OCI-M2 (cell line): ENCODE data around the gene NUP62.

Source experiments
- DNase-seq: peaks from one replicate; lab custom pipeline; 2025; ENCODE audit not compliant: unreplicated experiment; lab: John Stamatoyannopoulos, UW

Gene NUP62

DNA sequence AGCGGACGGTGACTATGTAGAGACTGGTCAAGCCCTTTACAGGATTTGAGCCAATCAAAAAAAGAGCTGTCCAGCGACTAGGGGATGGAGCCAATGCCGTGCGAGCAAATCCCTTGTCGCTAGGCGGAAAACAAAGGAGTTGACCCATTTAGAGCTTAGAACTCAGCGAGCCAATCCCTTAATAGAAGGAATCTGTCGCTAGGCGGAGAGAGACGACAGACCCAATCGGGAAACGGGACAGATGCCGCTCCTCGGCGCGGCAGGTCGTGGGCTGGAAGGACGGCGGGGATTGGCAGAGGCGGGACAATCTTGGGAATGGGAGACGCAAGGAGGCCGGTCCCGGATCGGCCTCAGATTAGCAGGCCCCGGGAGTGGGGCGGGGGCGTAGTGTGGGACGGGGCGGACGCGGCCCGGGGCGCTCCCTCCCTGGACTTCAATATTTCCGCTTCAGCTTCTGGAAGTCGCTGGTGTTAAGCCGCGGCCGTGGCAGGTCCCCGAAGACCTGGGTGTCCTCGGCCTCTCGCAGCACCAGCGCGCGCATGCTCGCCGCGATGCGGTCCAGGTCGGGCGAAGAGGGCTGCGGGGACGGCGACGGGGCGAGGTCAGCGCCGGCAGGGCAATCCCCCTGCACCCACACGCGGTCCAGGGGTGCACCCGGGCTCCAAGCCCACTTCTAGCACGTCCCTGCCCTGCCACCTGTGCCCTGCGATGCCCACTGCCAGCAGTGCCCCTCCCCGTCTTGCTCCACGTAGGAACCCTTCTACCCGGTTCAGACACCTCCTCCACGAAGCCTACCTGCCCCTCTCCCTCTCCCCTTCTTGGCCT lies 59.6 kb downstream of the NUP62 start:
- DNase-seq = peak; percentile 98

DNA sequence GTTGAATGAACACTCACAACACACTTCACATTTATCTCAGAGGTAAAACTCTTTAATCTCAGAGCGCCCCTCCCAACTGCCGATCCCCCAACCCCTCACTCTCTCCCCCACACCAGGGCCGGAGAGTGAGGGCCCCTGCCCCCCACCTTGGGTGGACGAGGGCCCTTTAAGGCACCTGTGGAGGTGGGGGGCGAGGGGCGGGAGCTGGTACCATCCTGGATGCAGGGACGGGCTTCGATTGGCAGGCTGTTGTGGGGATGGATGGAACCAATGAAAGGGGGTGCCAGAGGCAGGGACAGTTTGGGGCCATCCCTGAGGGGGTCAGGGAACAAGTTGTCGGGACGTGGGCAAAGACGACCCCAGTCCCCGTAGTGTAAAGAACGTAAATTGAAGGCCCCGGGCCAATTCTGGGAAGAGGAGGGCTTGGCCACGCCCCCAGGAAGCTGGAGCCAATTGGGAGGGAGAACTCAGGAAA lies 60.3 kb downstream of the NUP62 start:
- no peak for DNase-seq

DNA sequence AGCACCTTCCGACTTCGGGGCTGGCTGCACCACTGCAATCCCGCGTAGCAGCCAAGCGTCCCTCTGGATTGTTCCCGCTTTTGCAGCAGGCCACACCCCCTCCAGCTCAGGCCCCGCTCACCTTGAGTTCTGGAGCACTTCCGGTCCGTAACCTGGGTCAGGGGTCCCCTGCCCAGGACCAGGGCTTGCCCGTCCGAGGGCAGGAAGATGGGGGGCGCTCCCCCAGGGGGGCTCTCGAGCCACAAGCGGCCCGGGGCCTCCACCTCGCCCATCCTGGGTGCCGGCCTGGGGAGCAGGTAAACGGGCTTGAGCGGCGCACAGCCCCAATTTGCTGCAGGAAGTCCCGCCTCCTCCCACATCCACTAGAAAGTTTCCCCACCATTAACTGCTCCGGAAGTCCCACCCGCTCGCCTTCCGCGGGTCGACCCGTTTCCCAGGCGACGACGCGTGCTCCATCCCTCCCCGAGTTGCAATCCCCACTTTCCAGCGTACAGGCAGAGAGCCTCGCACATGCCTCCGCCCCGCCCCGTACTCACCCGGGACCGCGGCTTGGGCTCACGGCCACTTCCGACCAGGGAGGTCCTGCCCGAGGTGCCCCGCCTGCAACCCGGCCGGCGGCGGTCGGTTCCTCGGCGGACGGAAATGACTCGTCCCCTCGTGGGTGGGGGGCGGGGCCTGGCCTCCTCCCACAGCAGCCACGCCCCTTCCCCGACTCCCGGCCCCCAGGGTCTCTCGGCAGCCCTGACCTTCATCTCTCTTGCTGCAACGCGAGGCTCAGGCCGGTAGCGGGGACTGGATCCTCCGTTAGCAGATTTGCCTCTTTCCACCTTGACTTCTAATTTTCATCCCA lies 62.1 kb downstream of the NUP62 start, which contains the start of gene PNKP:
Gene PNKP (minus strand): TSS at position 644 of the 850 bp plus-strand sequence. CDS start 372 bp downstream, at position 272.
- DNase-seq = peak; percentile 88

DNA sequence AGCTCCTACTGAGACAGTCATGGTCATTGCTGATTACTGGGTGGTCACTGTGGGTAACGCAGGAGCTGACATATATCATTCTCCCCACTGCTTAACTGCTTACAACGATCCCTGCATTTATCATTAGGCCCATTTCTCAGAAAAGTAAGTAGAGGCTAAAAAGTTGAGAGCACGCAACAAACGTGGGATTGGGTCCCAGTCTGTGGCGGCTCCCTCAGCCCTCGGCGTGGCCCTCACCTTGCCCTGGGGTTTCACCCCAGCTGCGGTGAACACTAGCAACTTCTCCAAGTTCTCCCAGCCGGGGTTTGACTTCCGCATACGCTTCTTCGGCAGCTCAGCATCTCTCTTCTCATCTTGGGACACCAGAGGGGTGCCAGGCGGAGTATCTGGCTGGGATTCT lies 64.4 kb downstream of the NUP62 start:
- DNase-seq = no peak

DNA sequence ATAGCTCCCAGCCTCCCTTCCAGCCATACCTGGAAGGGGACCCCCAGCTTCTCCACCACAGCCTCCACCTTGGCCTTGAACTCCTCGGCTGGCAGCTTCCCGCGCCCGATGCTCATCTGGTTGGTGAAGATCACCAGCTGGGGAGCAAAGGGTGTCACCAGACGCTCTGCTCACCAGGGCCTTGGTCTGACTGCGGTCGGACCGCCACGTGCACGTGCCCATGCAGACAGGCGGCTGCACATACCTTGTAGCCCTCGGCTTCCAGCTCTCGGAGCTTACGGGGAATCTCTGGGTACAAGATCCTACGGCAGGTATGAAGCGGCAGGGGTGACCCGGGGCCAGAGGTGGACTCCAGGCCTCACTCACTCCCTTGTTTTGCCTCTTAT lies 65.4 kb downstream of the NUP62 start:
- DNase-seq = no peak

DNA sequence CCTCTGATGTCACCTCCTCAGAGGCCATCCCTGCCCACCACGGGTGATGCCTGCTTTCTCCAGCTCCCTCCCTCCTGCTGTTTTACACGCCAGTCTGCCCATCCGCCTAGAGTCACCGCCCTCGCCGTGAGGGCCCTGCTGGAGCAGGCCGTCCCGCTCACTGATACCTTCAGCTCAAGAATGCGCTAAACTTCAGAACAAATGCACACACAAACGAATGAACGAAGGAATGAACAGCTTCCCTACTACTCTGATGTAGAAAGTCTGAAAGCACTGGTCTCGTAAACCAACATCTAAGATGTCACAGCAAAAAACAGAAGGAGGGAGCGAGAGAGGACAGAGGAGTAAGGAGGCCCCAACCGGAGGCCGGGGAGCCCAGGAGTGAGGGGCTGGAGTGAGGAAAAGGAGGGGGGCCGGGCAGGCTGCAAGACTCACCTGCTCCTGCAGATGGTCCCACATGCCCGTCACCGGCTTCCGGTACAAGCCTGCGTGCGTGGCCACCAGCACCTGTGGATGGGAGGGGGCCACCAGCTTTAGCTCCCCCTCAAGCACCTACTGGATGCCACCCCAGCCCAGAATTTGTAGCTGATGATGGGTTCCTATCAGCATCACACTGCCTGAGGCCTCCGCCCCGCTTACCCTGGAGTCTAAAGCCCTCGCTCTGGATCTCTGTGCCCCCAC lies 65.9 kb downstream of the NUP62 start:
- no peak for DNase-seq

DNA sequence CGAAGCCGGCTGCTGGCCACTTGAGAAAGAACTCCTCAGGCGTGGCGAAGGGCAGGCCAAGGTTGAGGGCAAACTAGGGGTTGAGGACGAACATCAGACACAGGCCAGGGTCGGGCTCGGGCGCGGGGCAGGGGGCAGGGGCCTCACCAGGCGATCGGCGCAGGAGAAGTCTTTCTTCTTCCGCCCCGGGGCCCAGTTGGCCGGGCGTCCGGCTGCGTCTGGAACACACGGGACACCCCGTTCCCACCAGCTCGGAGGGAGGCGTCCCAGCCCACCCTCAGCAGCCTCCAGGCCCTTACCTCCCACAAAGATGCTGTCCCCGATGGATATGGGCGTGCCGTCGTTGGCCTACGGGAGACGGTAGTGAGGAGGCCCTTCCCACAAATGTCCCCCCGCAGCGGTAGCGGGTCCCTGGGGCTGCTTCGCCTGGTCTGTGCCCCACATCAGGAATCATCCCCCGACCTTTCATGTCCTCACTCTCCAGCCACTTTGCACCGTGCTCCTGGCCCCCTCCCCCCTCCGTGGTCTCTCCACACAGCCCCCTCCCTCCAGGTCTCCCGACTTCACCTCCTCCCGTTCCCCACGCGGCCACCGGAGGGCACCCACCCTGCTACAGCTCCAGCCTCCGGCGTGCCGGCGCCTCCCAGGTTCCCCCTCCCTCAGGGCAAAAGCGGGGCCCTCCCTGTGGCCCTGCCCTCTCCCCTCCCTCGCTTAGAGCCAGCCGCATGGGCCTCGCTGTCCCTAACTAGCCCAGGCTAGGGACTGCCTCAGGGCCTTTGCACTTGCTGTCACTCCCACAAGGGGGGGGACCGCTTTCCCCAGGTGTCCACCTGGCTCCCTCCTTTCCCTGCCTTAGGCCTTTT lies 66.7 kb downstream of the NUP62 start:
- DNase-seq = no peak

DNA sequence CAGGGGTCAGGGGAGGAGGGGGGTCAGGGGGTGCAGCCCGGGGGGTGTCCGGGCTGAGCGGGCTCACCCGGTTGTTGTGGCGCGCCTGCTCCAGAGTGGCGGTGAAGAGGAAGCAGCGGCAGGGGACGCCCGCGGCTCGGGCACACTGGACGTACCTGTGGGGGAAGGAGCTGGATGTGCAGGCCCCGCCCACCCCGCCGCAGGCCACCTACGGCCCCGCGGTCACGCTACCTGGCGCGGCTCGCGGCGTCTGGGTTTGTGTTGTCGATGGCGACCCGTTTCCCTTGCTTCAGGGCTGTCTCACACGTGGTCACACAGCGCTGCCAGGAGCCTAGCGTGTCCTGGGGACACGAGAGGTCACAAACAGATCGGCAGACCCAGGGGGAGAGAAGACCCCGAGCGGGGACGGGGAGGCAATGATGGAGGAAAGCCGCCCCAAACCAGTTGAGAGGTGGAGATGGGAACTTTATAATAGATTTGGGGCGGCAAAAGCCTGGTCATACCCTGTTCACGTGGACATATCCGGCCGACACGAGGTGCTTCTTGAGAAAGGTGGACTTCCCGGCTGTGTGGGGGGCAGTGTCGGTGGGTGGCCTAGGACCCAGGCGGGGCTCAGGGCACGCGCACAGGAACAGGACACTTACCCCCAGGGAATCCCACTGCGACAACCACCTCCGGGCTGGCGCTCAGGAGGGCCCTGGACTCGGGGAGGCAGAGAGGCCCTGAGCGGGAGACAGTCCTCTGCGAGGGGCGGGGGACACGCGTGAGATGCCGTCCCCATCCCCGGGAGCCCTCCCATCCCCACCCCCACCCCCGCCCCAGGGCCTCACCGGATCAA lies 67.5 kb downstream of the NUP62 start:
- DNase-seq = no peak

DNA sequence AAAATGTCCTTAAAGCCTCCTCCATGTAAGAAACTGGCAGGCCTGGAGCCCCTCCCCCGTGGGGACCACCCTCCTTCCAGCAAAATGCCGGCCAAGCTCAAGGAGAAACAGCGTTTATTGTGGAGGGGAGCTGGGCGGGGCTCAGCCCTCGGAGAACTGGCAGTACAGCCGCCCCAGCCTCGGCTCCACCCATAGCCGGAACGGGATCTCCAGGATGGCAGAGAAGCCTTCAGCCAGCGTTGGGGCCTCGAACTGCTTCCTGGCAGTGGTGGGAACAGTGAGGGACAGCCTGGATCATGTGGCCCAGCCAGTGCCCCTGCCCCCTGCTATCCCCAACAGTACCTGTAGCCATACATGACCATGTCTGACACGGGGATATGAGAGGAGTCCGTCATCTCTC lies 68.2 kb downstream of the NUP62 start:
- no peak for DNase-seq

DNA sequence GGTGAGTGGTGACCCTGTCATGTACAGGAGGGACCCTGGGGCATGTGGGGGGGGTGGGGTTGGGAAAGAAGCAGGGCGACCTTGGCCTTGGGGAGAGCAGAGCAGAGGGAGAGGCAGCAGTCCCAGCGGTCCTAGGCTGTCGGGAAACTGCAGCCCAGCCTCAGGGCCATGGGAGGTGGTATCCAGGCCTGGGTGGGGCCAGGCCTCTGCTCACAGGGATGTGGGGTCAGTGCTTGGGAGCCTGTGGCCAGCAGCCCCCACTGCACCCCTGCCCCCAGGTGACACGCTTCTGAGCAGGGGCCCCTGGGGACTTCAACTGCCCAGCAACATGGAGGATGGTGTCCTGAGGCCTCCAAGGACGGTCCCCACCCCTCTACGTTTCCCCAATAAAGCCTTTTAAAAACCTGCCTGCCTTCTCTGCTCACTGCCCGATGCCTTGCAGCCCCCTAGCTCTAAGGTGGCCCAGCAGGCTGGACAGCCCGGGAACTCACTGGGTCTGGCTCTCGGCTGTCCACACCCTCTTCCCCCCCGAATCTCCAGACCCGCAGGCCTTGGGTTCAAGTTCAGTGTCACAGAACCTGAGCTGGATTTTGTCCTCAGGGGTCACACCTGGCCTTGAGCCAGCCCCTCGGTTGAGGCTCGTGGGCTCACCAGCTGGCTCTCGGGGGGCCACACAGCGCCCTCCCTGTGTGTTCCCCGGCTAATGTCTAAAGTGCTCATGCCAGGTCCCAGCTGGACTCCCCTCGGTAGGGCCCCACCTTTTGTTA lies 68.8 kb downstream of the NUP62 start:
- no peak for DNase-seq

DNA sequence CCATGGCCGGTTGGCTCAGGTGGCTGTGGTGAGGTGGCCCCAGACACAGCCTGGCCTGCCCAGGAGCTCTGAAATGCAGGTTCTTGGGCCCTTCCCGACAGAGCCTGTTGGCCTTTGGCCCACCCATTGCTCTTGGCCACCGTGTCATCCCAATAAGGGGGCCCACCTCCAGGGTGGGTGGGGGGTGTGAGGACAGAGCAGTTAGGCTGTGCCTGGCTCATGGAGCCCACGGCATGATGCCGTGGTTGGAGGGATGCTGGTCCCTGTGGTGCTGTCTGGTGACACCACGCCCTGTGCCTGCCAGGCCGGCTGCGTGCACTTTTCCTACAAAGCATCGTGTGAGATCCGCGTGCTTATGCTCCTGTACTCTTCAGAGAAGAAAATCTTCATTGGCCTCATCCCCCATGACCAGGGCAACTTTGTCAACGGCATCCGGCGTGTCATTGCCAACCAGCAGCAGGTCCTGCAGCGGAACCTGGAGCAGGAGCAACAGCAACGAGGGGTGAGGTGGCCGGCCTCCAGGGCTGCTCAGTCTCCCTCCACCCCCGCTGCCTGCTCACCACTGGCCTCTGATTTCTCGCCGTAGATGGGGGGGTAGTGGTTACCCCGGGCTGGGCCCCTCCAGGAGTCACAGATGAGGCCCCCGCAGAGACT lies 69.5 kb downstream of the NUP62 start:
- no peak for DNase-seq

DNA sequence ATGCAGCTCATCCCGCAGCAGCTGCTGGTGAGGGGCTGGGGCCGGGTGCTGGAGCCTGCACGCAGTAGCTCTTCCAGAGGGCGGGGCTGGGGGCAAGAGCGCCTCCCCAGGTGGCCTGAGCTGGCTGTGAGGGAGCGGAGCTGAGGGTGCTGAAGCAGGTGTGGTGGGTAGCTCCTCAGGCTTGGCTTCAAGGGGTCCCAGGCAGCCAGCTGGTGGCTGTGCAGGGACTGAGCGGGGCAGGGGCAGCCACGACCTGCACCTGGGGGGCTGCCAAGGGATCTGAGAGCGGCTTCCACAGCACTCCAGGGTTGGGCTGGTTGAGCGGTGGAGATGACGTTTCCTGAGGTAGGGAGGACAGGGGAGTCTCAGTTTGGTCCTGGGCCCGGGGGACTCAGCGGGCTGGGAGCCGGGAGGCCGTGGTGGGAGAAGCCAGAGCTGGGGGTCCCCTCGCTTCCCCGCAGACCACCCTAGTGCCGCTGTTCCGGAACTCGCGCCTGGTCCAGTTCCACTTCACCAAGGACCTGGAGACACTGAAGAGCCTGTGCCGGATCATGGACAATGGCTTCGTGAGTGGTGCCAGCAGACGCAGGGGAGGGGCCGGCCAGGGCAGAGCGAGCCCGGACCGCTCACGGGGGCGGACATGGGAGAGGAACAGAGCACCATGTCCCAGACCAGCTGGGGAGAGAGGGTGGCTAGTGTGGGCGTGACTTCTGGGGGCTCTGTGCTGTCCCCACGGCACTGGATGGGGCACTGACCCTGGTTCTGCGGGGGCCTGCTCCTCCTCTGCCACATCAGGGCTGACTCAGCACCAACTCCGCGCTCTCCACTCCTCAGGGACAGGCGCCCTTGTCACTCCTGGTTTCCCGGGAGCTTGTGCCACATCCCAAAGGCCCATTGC lies 71.0 kb downstream of the NUP62 start:
- no peak for DNase-seq

DNA sequence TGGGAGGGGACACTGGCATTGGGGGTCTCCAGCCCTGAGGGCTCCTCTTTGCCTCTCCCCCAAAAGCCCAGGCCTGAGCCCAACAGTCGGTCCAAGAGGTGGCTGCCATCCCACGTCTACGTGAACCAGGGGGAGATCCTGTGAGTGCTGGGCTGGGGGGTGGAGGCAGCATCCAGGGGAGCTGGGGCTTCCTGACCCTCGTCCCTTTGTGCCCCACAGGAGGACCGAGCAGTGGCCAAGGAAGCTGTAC lies 71.5 kb downstream of the NUP62 start:
- DNase-seq = no peak

DNA sequence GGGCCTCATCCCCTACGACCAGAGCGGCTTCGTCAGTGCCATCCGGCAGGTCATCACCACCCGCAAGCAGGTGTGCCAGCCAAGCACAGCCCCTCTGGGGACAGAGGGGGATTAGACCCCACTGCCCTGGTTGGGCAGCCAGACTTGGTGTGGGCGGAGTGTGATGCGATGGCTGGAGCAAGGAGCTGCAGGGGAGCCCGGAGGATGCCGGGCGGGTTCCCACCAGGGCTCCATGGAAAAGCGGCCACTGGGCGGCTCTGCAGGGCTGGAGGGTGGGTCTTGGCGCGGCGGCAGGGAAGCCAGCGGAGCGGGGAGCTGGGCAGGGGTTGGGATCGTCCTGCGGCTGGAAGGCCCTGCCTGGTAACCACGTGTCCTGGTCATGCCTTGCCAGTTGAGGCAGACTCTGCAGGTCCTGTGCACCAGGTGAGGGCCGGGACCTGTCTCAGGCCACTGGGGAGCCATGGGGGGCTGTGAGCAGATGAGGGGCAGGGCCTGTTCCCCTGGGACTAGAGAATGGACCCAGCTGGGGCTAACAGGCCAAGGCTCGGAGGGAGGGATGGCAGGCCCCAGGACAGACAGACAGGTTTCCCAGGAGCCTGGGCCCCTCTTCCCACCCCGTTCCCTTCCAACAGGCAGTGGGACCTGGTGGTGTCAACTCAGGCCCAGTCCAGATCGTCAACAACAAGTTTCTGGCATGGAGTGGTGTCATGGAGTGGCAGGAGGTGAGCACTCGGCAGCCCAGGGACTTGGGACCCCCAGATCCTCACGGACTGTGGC lies 72.1 kb downstream of the NUP62 start:
- DNase-seq = no peak
